ENCODE measurements around the gene BCOR. TPM values are rescaled to one million over a fixed set of nuclear protein-coding genes. Genes with fewer than 3 reads are reported as not detected.

Gene BCOR
- total RNA-seq, 3 donors from 2014 or later = 53.4 to 58.5 (median 54.5) TPM

DNA sequence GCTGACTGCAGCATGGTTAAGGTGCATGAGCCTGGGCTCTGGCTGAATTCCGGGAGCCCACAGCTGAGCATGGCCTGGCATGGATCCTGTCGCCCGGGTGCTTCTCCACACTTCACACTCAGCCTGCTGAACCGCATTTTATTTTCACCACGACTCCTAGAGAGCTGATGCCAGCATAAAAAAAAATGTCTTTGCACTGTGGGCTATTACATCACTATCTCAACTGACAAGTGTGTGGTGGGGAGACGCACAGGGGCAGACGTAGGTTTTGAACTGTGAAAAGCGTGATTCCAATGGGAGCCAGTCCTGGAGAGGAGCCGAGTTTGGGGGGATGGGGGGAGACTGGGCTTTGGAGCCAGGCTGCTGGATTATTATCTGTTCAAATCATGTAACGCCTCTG, 36.8 kb downstream of the BCOR start:
- Mint-ChIP-seq H3K4me3 (no peak overlapping the region), H3K27me3 (ENCODE audit: low read depth) (no peaks in the 10 kb centered on the region), H3K4me1 (ENCODE audit: low read depth) (peaks cover 20% of the 10 kb centered on the region), H3K9me3 (no peaks in the 10 kb centered on the region), H3K36me3 (ENCODE audit: insufficient read depth) (peaks cover 20% of the 10 kb centered on the region)
- ATAC-seq (no peak), DNase-seq (no peak)

DNA sequence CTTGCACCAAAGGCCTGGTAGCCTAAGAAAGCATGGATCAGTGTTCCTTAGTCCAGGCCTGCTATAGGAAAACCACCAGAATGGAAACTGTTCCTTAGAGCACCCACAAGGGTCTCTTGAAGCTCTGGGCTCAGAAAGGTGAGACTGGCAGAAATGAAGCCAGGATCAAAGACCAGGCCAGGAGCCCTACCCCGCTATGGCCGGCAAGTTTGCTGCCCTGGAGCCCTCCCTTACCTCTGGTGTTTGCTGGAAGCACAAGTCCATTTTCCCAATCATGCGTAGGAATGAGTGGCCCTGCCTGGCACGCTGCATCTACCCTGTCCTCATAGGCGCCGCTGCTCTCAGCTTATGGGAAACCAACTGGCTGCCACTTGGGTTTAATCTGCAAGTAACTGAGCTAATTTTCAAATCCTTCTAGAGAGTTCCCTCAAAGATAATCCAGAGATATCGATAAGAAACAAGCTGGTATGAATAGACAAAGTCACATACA, 37.4 kb downstream of the BCOR start:
- no peak for DNase-seq
- Mint-ChIP-seq H3K36me3 (ENCODE audit: insufficient read depth) (peaks cover 19% of the 10 kb centered on the region), H3K4me1 (ENCODE audit: low read depth) (peaks cover 14% of the 10 kb centered on the region), H3K27me3 (ENCODE audit: low read depth) (no peaks in the 10 kb centered on the region), H3K4me3 (no peak overlapping the region), H3K9me3 (no peaks in the 10 kb centered on the region)
- ATAC-seq = no peak

DNA sequence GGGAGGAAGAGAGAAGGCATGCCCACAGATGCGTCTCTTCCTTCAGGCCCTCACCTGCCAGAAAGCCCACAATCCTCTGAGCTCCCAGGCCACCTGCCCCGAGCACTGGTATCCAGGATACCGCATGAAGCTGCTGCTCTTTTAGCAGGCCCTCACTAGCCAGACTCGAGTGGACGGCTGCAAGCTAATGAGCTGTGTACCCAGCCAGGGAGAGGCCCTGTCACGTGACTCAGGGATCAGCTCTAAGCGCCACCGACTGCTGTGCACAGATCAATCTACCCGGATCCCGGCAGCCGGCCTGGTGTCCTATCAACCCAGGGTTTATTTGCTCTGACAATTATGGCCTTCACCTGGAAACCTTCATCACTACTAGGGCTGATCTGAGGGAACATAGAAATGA, 39.0 kb downstream of the BCOR start:
- no peak overlapping the region for H3K4me3 Mint-ChIP-seq
- H3K4me1 Mint-ChIP-seq (ENCODE audit: low read depth) = peaks cover 4% of the 10 kb centered on the region
- H3K27me3 Mint-ChIP-seq (ENCODE audit: low read depth) = no peaks in the 10 kb centered on the region
- DNase-seq (no peak), ATAC-seq (no peak)
- peaks cover 21% of the 10 kb centered on the region for H3K36me3 Mint-ChIP-seq (ENCODE audit: insufficient read depth)
- no peaks in the 10 kb centered on the region for H3K9me3 Mint-ChIP-seq

DNA sequence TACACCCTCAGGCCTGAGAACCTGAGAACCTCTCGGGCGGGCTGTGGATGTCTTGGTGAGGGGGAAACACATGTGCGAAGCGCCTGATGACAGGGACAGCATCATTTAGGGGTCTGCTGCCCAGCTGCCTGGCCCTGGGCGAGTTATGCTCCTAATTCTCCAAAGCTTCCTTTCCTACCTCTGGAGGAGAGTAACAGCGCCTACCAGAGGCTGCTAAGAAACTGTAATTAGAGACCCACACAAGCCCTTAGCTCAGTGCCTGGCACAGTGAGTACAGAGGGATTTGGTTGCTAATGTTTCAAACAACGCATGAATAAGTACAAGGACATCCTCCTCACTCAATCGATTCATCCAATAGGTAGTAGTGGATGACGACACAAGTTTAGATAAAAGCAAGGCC, 40.4 kb downstream of the BCOR start:
- no peaks in the 10 kb centered on the region for H3K9me3 Mint-ChIP-seq
- H3K27me3 Mint-ChIP-seq (ENCODE audit: low read depth) = no peaks in the 10 kb centered on the region
- DNase-seq (no peak), ATAC-seq (no peak)
- H3K4me3 Mint-ChIP-seq = no peak overlapping the region
- peaks cover 29% of the 10 kb centered on the region for H3K36me3 Mint-ChIP-seq (ENCODE audit: insufficient read depth)
- H3K4me1 Mint-ChIP-seq (ENCODE audit: low read depth) = peaks cover 4% of the 10 kb centered on the region

DNA sequence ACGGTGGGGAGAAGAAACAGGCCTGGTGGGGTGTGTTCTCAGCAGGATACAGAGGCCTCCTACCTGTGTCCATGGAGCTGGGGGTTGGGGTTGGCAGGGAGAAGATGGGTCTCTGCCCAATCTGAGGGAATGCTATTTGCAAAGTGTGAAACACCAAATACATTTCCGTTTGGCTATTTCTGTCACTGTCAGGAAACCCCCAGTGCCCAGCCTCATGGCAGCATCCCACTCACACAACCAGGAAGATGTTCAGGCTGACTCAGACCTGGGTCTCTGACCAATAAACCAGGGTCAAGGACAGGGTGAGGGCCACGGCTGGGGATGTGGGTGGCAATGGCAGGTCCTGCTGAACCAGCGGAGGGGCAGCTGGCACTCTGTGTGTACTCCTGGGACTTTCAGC, 41.3 kb downstream of the BCOR start:
- H3K36me3 Mint-ChIP-seq (ENCODE audit: insufficient read depth) = peaks cover 37% of the 10 kb centered on the region
- DNase-seq (no peak), ATAC-seq (no peak)
- H3K27me3 Mint-ChIP-seq (ENCODE audit: low read depth) = no peaks in the 10 kb centered on the region
- no peaks in the 10 kb centered on the region for H3K9me3 Mint-ChIP-seq
- H3K4me1 Mint-ChIP-seq (ENCODE audit: low read depth) = peaks cover 1% of the 10 kb centered on the region
- H3K4me3 Mint-ChIP-seq = no peak overlapping the region

DNA sequence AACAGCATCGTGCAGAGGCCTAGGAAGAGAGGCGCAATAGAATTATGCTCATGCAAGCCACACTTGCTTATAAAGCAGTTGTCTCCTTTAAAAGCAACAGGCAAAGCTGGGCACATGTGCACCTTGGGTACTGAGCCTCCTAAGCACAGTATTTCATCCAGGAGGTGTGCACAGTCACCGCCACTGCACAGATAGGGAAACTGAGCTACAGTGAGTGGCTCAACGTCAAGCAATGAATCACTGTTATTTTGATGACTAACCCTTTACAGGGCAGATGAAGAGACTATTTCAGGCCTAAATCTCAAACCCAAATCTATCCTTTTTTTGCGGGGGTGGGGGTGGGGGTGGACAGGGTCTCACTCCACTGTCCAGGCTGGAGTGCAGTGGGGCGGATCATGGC, 42.3 kb downstream of the BCOR start:
- ATAC-seq = no peak
- no peak for DNase-seq
- Mint-ChIP-seq H3K4me3 (no peak overlapping the region), H3K27me3 (ENCODE audit: low read depth) (no peaks in the 10 kb centered on the region), H3K9me3 (no peaks in the 10 kb centered on the region), H3K36me3 (ENCODE audit: insufficient read depth) (peaks cover 45% of the 10 kb centered on the region), H3K4me1 (ENCODE audit: low read depth) (no peaks in the 10 kb centered on the region)

DNA sequence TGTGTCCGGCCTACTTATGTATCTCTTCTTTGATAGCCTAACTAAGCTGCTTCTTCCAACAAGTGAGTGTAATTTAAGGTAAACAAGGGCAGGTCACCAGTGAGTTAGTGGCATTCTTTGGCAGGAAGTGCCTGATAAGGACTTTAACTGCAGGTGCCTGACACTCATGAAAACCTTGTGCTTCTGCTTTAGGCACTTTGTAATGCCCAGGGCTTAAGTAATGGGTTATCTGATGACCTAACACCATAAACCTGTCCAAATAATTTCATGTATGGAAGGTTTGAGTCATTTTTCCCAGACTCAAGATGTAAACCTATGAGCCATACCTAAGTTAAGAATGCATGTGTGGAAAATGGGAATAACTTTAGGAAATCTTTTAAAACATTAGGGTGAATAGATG, 43.0 kb downstream of the BCOR start:
- no peaks in the 10 kb centered on the region for H3K9me3 Mint-ChIP-seq
- ATAC-seq = no peak
- H3K4me3 Mint-ChIP-seq = no peak overlapping the region
- no peaks in the 10 kb centered on the region for H3K27me3 Mint-ChIP-seq (ENCODE audit: low read depth)
- H3K4me1 Mint-ChIP-seq (ENCODE audit: low read depth) = no peaks in the 10 kb centered on the region
- peaks cover 50% of the 10 kb centered on the region for H3K36me3 Mint-ChIP-seq (ENCODE audit: insufficient read depth)
- DNase-seq = no peak

DNA sequence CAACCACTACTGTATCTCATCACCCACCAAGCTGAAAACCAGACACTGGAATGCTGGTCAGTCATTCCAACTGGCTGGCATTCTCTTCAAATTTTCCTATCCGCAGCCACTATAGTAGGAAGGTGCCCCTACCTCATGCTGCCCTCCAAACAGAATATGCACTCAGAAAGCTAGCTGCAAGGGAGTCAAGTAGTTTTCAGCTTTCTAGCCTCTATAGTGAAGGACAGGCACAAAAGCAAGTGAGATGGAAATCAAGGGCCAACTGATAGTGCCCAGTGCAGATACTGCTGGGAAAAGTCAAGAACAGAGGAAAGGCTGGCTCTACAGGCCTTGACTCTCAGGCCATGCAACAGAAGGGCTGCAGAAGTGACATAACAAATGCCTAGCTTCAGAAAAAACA, 47.2 kb downstream of the BCOR start:
- Mint-ChIP-seq H3K36me3 (ENCODE audit: insufficient read depth) (peaks cover 59% of the 10 kb centered on the region), H3K9me3 (peaks cover 3% of the 10 kb centered on the region), H3K4me3 (no peak overlapping the region), H3K27me3 (ENCODE audit: low read depth) (no peaks in the 10 kb centered on the region), H3K4me1 (ENCODE audit: low read depth) (no peaks in the 10 kb centered on the region)
- DNase-seq (no peak), ATAC-seq (no peak)

DNA sequence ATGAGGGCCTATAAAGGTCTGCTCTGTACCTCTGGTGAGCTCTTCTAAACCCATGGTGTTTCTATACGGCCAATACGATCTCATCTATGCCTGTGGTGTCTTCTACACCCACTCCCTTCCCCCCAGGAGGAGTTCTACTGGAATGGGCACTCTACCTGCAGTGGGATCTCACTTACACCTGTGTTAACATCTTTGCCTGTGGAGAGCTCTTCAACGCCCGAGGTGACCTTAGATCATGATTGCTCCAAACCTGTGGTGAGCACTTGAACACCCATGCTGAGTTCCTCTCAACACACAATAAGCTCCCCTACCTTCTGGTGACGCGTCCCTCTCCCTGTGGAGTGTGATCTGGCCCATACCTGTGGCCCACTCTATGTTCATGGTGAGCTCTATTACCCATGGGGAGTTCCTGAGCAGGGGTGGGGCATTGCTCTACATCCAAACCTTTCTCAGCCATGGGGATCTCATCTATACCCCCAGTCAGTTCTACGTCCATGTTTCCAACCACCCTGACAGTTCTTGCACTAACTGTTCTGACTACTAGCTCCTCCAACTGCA, 48.6 kb downstream of the BCOR start:
- no peak overlapping the region for H3K4me3 Mint-ChIP-seq
- no peak for ATAC-seq
- H3K4me1 Mint-ChIP-seq (ENCODE audit: low read depth) = no peaks in the 10 kb centered on the region
- DNase-seq = no peak
- peaks cover 3% of the 10 kb centered on the region for H3K9me3 Mint-ChIP-seq
- H3K36me3 Mint-ChIP-seq (ENCODE audit: insufficient read depth) = peaks cover 51% of the 10 kb centered on the region
- no peaks in the 10 kb centered on the region for H3K27me3 Mint-ChIP-seq (ENCODE audit: low read depth)

DNA sequence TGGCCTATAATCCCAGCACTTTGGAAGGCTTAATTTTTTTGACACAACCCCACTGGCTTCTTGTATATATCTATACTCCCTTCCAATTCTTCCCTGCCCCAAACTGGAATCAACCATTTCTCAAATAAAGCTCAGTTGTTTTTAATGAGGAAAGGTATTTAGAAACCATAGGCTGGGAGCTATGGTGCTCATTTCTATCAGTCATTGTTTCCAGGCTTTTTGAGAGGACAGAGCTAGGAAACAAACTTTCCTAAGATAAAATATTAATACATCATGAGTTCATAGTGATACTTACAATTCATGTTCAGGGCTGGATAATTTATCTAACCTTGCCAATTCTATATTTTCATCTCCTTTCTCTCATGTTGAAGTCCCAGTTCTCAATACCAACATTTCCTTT, 50.3 kb downstream of the BCOR start:
- no peak for ATAC-seq
- Mint-ChIP-seq H3K27me3 (ENCODE audit: low read depth) (no peaks in the 10 kb centered on the region), H3K4me3 (no peak overlapping the region), H3K4me1 (ENCODE audit: low read depth) (no peaks in the 10 kb centered on the region), H3K9me3 (peaks cover 3% of the 10 kb centered on the region), H3K36me3 (ENCODE audit: insufficient read depth) (peaks cover 35% of the 10 kb centered on the region)
- DNase-seq = no peak

DNA sequence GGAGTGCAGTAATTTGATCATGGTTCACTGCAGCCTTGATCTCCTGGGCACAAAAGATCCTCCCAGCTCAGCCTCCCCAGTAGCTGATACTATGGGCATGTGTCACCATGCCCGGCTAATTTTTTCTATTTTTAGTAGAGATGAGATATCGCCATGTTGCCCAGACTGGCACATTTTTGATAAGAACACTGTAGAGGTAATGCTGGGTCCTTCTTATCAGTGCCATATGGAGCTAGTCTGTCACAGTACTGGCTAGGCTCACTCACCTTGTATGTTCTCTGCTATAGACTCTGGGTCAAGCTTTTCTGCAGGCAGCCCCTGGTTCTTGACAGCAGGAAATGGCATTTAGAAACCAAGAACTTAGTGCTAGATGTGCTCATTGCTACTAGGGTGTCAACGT, 53.9 kb downstream of the BCOR start:
- Mint-ChIP-seq H3K9me3 (peaks cover 3% of the 10 kb centered on the region), H3K4me1 (ENCODE audit: low read depth) (peaks cover 19% of the 10 kb centered on the region), H3K4me3 (no peak overlapping the region), H3K36me3 (ENCODE audit: insufficient read depth) (peaks cover 5% of the 10 kb centered on the region), H3K27me3 (ENCODE audit: low read depth) (no peaks in the 10 kb centered on the region)
- DNase-seq (no peak), ATAC-seq (no peak)

DNA sequence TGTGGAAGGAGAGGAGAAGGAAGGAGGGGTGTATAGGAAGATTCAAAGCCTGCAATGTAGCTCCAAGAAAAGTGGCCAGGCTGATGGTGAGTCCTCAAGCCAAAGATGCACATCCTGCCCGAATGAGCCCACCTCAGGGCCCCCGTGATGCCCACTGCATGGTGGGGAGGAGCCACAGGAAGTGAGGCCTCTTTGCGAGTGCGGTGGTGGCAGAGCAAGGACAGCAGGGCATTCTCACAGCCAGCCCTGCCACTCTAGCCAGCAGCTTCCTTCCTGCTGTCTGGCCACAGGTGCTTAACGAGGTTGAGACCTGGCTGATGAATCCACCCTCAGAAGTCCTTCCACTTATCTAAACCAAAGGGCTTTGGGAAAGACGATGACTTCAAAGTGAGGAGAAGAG, 55.8 kb downstream of the BCOR start:
- ATAC-seq = no peak
- Mint-ChIP-seq H3K4me1 (ENCODE audit: low read depth) (peaks cover 19% of the 10 kb centered on the region), H3K36me3 (ENCODE audit: insufficient read depth) (no peaks in the 10 kb centered on the region), H3K9me3 (no peaks in the 10 kb centered on the region), H3K27me3 (ENCODE audit: low read depth) (no peaks in the 10 kb centered on the region), H3K4me3 (no peak overlapping the region)
- DNase-seq = no peak

DNA sequence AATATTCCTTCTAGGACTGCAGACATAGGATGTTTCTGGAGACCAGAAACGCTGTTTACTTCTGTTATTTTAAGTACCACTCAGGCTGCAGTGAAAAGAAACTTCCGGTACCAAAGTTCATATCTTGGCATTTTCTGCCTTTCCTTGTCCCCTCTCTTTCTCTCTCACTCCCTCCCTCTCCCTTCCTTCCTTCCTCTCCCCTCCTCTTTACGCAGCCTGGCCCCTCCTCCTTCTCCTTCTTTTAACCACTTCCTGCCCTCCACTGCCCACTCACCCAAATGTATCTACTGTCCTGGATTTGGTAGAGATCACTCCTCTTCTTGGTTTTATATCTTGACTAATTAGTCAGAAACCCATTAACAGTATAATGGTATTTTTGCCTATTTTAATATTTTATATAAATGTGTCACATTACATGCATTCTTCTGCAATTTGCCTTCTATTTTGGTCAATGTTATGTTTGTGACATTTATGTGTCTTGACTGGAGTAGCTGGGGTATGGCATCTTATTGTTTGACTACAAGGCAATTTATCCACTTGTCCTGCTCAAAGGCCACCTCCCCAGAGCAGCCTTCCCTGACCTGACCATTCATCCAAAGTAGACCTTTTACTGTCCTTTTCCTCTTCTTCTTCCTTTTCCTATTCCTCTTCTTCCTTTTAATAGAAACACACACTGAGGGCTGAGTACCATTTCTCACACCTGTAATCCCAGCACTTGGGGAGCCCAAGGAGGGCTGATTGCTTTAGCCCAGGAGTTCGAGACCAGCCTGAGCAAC, 56.9 kb downstream of the BCOR start:
- no peak for DNase-seq
- Mint-ChIP-seq H3K36me3 (ENCODE audit: insufficient read depth) (no peaks in the 10 kb centered on the region), H3K9me3 (no peaks in the 10 kb centered on the region), H3K27me3 (ENCODE audit: low read depth) (no peaks in the 10 kb centered on the region), H3K4me1 (ENCODE audit: low read depth) (peaks cover 19% of the 10 kb centered on the region), H3K4me3 (no peak overlapping the region)
- ATAC-seq = no peak

DNA sequence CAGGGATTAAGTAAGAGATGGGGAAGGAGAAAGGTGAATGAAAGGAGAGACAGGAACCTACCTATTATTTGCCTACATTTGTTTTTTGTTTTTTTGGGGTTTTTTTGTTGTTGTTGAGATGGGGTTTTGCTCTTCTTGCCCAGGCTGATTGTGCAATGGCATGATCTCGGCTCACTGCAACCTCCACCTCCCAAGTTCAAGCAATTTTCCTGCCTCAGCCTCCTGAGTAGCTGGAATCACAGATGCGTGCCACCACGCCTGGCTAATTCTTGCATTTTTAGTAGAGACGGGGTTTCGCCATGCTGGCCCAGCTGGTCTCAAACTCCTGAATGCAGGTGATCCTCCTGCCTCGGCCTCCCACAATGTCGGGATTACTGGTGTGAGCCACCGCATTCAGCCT, 57.9 kb downstream of the BCOR start:
- Mint-ChIP-seq H3K4me1 (ENCODE audit: low read depth) (peaks cover 19% of the 10 kb centered on the region), H3K4me3 (no peak overlapping the region), H3K36me3 (ENCODE audit: insufficient read depth) (no peaks in the 10 kb centered on the region), H3K9me3 (no peaks in the 10 kb centered on the region), H3K27me3 (ENCODE audit: low read depth) (no peaks in the 10 kb centered on the region)
- ATAC-seq (no peak), DNase-seq (no peak)

DNA sequence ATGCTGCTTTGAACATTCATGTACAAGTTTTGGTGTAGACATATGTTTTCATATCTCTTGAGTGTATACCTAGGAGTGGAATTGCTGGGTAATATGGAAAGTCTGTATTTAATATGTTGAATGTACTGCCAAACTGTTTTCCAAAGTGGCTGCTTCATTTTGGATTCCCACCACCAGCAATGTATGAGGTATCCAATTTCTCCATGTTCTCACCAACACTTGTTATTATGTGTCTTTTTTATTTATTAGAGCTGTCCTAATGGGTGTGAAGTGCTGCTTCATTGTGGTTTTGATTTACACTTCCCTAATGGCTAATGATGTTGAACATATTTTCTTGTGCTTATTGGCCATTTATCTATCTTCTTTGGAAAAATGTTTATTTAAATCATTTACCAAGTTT, 60.4 kb downstream of the BCOR start:
- DNase-seq (no peak), ATAC-seq (no peak)
- H3K4me1 Mint-ChIP-seq (ENCODE audit: low read depth) = peaks cover 19% of the 10 kb centered on the region
- H3K36me3 Mint-ChIP-seq (ENCODE audit: insufficient read depth) = no peaks in the 10 kb centered on the region
- no peak overlapping the region for H3K4me3 Mint-ChIP-seq
- no peaks in the 10 kb centered on the region for H3K9me3 Mint-ChIP-seq
- H3K27me3 Mint-ChIP-seq (ENCODE audit: low read depth) = no peaks in the 10 kb centered on the region
